Caco-2 (cell line): ENCODE data around the gene TDP1. TPM values are rescaled to one million over a fixed set of nuclear protein-coding genes. Genes with fewer than 3 reads are reported as not detected.
A peak's percentile ranks its signal among the peaks of the same experiment; 100 is the strongest.

Source experiments
- BruUV-seq: library from RNA; stranded (reverse); fragments of 400-500 nt; replicated peaks from 2 replicates; lab custom pipeline; 2021; lab: Mats Ljungman, UMichigan
- CTCF ChIA-PET: fragments of 300-600 bp; sonication (Branson Sonifier 250); formaldehyde crosslinking; loops from one replicate; lab custom pipeline; 2022; ENCODE audit warnings: antibody characterized with exemption; lab: Charles Lee
- POLR2A ChIA-PET: fragments of 300-600 bp; sonication (Branson Sonifier 250); formaldehyde crosslinking; loops from one replicate; lab custom pipeline; 2022; ENCODE audit warnings: antibody characterized with exemption; lab: Charles Lee
- DNase-seq, 2 experiments: peaks; one replicate each; pipeline versions ENCODE4 v3.0.0 to v3.0.0-alpha.2; 2020 to 2022
- H3K27me3 ChIP-seq: replicated peaks from 2 replicates; pipeline ENCODE4 v1.6.0; 2011; ENCODE audit warnings: low read length; ENCODE audit not compliant: control insufficient read depth, insufficient read depth
- H3K36me3 ChIP-seq: 2 replicates; pipeline ENCODE4 v1.5.1; 2011; ENCODE audit warnings: low read length; ENCODE audit not compliant: control insufficient read depth, insufficient read depth
- H3K4me1 ChIP-seq: fragments of 250-450 bp; sonication (Bioruptor Pico); 2 replicates; pipeline ENCODE4 v1.5.1; 2020; ENCODE audit warnings: mild to moderate bottlenecking
- H3K4me3 ChIP-seq: 2 replicates; pipeline ENCODE4 v1.5.1; 2011; ENCODE audit warnings: low read depth, mild to moderate bottlenecking, control low read depth, low read length
- H3K9me3 ChIP-seq: fragments of 250-450 bp; sonication (Bioruptor Pico); 2 replicates; pipeline ENCODE4 v1.5.1; 2020; ENCODE audit warnings: mild to moderate bottlenecking, moderate library complexity
- H3K27ac Mint-ChIP-seq: one replicate; pipeline ENCODE4 v1.8.0; 2022; ENCODE audit warnings: mixed read lengths; ENCODE audit not compliant: unreplicated experiment
- H3K27me3 Mint-ChIP-seq: one replicate; pipeline ENCODE4 v1.8.0; 2022; ENCODE audit warnings: mixed read lengths; ENCODE audit not compliant: insufficient read depth, unreplicated experiment
- H3K36me3 Mint-ChIP-seq: one replicate; pipeline ENCODE4 v1.8.0; 2022; ENCODE audit warnings: mild to moderate bottlenecking, mixed read lengths; ENCODE audit not compliant: insufficient read depth, unreplicated experiment
- H3K4me1 Mint-ChIP-seq: one replicate; pipeline ENCODE4 v1.8.0; 2022; ENCODE audit warnings: low read depth, mixed read lengths; ENCODE audit not compliant: unreplicated experiment
- H3K4me3 Mint-ChIP-seq: one replicate; pipeline ENCODE4 v1.8.0; 2022; ENCODE audit warnings: mild to moderate bottlenecking, moderate library complexity, mixed read lengths; ENCODE audit not compliant: unreplicated experiment
- H3K9me3 Mint-ChIP-seq: one replicate; pipeline ENCODE4 v1.8.0; 2022; ENCODE audit warnings: mixed read lengths; ENCODE audit not compliant: unreplicated experiment
- intact Hi-C: fragments of 100-400 bp; cut with micrococcal nuclease; formaldehyde crosslinking; loops from one replicate; pipeline ENCODE4 v1.10.0; 2022; ENCODE audit not compliant: unreplicated experiment
- total RNA-seq: library from RNA; stranded (reverse); gene quantifications from 2 replicates; pipeline ENCODE4 v1.2.3, GENCODE V29; 2022
- TF ChIP-seq, protein P1 (sequence below), 2 experiments: fragments of 200-600 bp in 1 of 2; IDR thresholded peaks; 1 replicate in 1 of 2; 2 replicates in 1 of 2; pipeline versions ENCODE4 v1.5.1 to v1.8.0; 2011 to 2022; ENCODE audit warnings: antibody characterized with exemption in 1 of 2, control low read depth in 1 of 2, inconsistent platforms in 1 of 2, low read depth in 1 of 2, low read length in 1 of 2, mild to moderate bottlenecking in 1 of 2, moderate library complexity in 1 of 2; ENCODE audit not compliant: insufficient read depth in 1 of 2, severe bottlenecking in 1 of 2, unreplicated experiment in 1 of 2

The TDP1 gene
- total RNA-seq, 1 experiment from 2014 or later, result 29.0 TPM

DNA sequence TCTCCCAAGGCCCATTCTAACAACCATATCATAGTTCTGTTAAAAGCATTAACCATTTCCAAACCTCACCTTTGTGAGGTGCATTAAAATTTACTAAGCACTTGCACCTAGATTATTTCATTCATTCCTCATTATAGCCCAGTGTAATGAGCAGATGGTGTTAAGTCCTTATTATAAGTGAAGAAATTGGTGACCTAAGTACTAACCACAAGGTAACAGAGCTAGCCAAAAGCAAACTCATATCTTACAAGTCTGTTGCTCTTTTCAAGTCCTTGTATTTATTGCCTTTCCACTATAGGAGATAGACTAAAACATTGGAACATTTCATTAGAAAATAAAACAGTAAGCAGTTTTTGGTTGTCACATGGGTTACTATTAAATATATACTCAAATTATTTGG is 49.7 kb downstream of the TDP1 start:
- DNase-seq, result no peak
- intact Hi-C loops, result no loop called here
- peaks cover 2% of the 10 kb centered on the region; the same call in 1 of the 2 replicates for H3K36me3 ChIP-seq
- Mint-ChIP-seq H3K4me3 (no peak overlapping the region), H3K27ac (no peak overlapping the region), H3K9me3 (no peaks in the 10 kb centered on the region), H3K4me1 (no peaks in the 10 kb centered on the region), H3K36me3 (peaks cover 20% of the 10 kb centered on the region), H3K27me3 (no peaks in the 10 kb centered on the region)
- ChIA-PET POLR2A (no interaction called here), CTCF (no interaction called here)
- no TSS peak for BruUV-seq
- no peaks in the 10 kb centered on the region for H3K27me3 ChIP-seq
- TF ChIP-seq, protein P1, sequence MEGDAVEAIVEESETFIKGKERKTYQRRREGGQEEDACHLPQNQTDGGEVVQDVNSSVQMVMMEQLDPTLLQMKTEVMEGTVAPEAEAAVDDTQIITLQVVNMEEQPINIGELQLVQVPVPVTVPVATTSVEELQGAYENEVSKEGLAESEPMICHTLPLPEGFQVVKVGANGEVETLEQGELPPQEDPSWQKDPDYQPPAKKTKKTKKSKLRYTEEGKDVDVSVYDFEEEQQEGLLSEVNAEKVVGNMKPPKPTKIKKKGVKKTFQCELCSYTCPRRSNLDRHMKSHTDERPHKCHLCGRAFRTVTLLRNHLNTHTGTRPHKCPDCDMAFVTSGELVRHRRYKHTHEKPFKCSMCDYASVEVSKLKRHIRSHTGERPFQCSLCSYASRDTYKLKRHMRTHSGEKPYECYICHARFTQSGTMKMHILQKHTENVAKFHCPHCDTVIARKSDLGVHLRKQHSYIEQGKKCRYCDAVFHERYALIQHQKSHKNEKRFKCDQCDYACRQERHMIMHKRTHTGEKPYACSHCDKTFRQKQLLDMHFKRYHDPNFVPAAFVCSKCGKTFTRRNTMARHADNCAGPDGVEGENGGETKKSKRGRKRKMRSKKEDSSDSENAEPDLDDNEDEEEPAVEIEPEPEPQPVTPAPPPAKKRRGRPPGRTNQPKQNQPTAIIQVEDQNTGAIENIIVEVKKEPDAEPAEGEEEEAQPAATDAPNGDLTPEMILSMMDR (IDR thresholded peaks at IDR 0.05; ENCODE audit: insufficient read depth in 1 of 2, low read depth in 1 of 2, low read length in 1 of 2, severe bottlenecking in 1 of 2, unreplicated experiment in 1 of 2), result no peak
- H3K4me3 ChIP-seq, result no peak overlapping the region
- no peaks in the 10 kb centered on the region for H3K9me3 ChIP-seq
- H3K4me1 ChIP-seq, result no peaks in the 10 kb centered on the region

DNA sequence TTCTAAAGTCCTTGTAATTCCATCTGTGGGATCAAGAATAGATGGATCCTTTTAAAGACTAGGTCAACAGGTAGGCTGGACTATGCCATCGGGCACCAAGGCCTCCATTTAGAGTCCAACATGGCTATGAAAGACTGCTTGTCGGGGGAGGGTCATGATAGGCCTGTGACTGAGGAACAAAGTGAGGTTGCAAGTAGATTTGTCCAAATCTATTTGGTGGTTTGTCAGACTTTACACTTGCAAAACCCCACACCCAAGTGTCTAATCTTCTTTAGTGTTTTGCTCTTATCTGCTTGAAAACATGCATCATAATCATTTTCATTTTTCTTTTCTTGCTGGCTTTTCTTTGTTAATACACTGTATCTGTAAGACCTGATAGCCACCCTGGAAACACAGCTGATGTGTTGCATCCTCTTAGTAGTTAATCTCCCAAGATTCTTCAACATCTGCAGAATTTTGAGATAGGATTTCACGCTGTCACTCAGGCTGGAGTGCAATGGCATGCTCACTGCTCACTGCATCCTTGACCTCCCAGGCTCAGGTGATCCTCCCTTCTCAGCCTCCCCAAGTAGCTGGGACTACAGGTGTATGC is 50.3 kb downstream of the TDP1 start:
- Histone ChIP-seq H3K27me3 (no peaks in the 10 kb centered on the region), H3K36me3 (peaks cover 2% of the 10 kb centered on the region; the same call in 1 of the 2 replicates), H3K9me3 (no peaks in the 10 kb centered on the region), H3K4me3 (no peak overlapping the region), H3K4me1 (no peaks in the 10 kb centered on the region)
- ChIA-PET CTCF (no interaction called here), POLR2A (no interaction called here)
- DNase-seq, result no peak
- H3K9me3 Mint-ChIP-seq, result peaks cover 4% of the 10 kb centered on the region
- no peaks in the 10 kb centered on the region for H3K27me3 Mint-ChIP-seq
- H3K27ac Mint-ChIP-seq, result no peak overlapping the region
- intact Hi-C loops, result no loop called here
- BruUV-seq, result no TSS peak
- no peak overlapping the region for H3K4me3 Mint-ChIP-seq
- TF ChIP-seq, protein P1 (IDR thresholded peaks at IDR 0.05; ENCODE audit: insufficient read depth in 1 of 2, low read depth in 1 of 2, low read length in 1 of 2, severe bottlenecking in 1 of 2, unreplicated experiment in 1 of 2), result no peak
- peaks cover 26% of the 10 kb centered on the region for H3K36me3 Mint-ChIP-seq
- H3K4me1 Mint-ChIP-seq, result no peaks in the 10 kb centered on the region

DNA sequence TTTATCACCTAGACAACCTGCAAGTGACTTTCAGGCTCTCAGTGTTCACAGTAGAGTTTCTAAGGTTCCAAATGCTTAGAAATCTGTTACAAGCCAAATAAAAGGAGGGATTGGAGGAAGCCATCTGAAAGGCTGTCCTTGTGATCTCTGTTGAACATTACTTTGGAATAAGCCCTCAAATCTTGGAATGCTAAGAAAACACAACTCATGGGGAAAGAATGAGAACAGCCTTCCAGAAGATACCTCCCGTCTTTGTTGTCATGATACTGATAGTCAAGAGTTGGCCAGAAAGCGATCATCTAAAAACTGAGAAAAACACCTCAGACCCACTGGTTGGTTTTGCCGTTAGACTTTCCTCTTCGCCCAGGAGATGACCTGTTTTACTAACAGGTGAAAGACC is 61.6 kb downstream of the TDP1 start:
- peaks cover 10% of the 10 kb centered on the region for H3K36me3 Mint-ChIP-seq
- H3K4me1 ChIP-seq, result no peaks in the 10 kb centered on the region
- ChIA-PET CTCF (no interaction called here), POLR2A (no interaction called here)
- H3K4me1 Mint-ChIP-seq, result no peaks in the 10 kb centered on the region
- peak overlapping the region; percentile 25 for H3K27ac Mint-ChIP-seq
- BruUV-seq, result no TSS peak
- H3K4me3 ChIP-seq, result no peak overlapping the region
- H3K36me3 ChIP-seq, result no peaks in the 10 kb centered on the region; the same call in 1 of the 2 replicates
- H3K27me3 ChIP-seq, result no peaks in the 10 kb centered on the region
- no peak for DNase-seq
- H3K4me3 Mint-ChIP-seq, result no peak overlapping the region
- peaks cover 2% of the 10 kb centered on the region; the same call in 1 of the 2 replicates for H3K9me3 ChIP-seq
- intact Hi-C loops, result no loop called here
- TF ChIP-seq, protein P1 (IDR thresholded peaks at IDR 0.05; ENCODE audit: insufficient read depth in 1 of 2, low read depth in 1 of 2, low read length in 1 of 2, severe bottlenecking in 1 of 2, unreplicated experiment in 1 of 2), result no peak
- no peaks in the 10 kb centered on the region for H3K9me3 Mint-ChIP-seq
- H3K27me3 Mint-ChIP-seq, result no peaks in the 10 kb centered on the region
